HG03439 (cell line): ENCODE results near the gene DPYD.
A peak's percentile ranks its signal among the peaks of the same experiment; 100 is the strongest.

ENCODE experiments used
- ATAC-seq: cut with Tn5 transposase; IDR thresholded peaks from one replicate; pipeline ENCODE4 v1.9.1; 2021; ENCODE audit warnings: mild to moderate bottlenecking, moderate library complexity; ENCODE audit not compliant: unreplicated experiment

Gene DPYD

GRCh38 chr1:97166626-97167025 is 754.2 kb downstream of the DPYD start:
- ATAC-seq, result no peak

- ATAC-seq, result no peak
These were observed 756.6 kb downstream of the DPYD start for GRCh38 chr1:97164276-97164639.

GRCh38 chr1:97163591-97164275 is 757.1 kb downstream of the DPYD start:
- no peak for ATAC-seq

- no peak for ATAC-seq
These were observed 760.0 kb downstream of the DPYD start for GRCh38 chr1:97160818-97161217.

GRCh38 chr1:97159342-97159741 is 761.5 kb downstream of the DPYD start:
- no peak for ATAC-seq

- ATAC-seq, result no peak
These were observed 762.1 kb downstream of the DPYD start for GRCh38 chr1:97158691-97159096.

GRCh38 chr1:97157991-97158390 is 762.8 kb downstream of the DPYD start:
- ATAC-seq, result no peak

GRCh38 chr1:97151651-97152050 is 769.2 kb downstream of the DPYD start:
- ATAC-seq, result no peak

- ATAC-seq, result no peak
These were observed 775.4 kb downstream of the DPYD start for GRCh38 chr1:97145321-97145956.

GRCh38 chr1:97144527-97144926 is 776.3 kb downstream of the DPYD start:
- no peak for ATAC-seq

- no peak for ATAC-seq
These were observed 777.5 kb downstream of the DPYD start for GRCh38 chr1:97143236-97143882.

GRCh38 chr1:97140611-97141010 is 780.2 kb downstream of the DPYD start:
- no peak for ATAC-seq

GRCh38 chr1:97139512-97139911 is 781.3 kb downstream of the DPYD start:
- ATAC-seq, result no peak

GRCh38 chr1:97138515-97139032 is 782.3 kb downstream of the DPYD start:
- ATAC-seq, result no peak

GRCh38 chr1:97137862-97138514 is 782.8 kb downstream of the DPYD start:
- ATAC-seq, result peak; percentile 97

- ATAC-seq, result no peak
These were observed 783.8 kb downstream of the DPYD start for GRCh38 chr1:97136996-97137395.

- no peak for ATAC-seq
These were observed 784.9 kb downstream of the DPYD start for GRCh38 chr1:97135972-97136371.

GRCh38 chr1:97128426-97128825 is 792.4 kb downstream of the DPYD start:
- no peak for ATAC-seq

- ATAC-seq, result no peak
These were observed 797.0 kb downstream of the DPYD start for GRCh38 chr1:97123717-97124431.

GRCh38 chr1:97120806-97121205 is 800.0 kb downstream of the DPYD start:
- no peak for ATAC-seq
